Body of pancreas (tissue), 4 donors: ENCODE data around the gene PMM2.

Experiments used
- CTCF ChIP-seq, 7 experiments: fragments of 450-650 bp in 4 of 7; fragments of 200-600 bp in 3 of 7; sonication (generic) in 3 of 7; IDR thresholded peaks; one replicate each; pipeline ENCODE4 v1.5.1; 2016 to 2019; ENCODE audit warnings: antibody characterized with exemption in 7 of 7
- POLR2A ChIP-seq, 3 donors: fragments of 450-650 bp; IDR thresholded peaks; one replicate each; pipeline ENCODE4 v1.6.1; 2016; ENCODE audit warnings: antibody characterized with exemption in 3 of 3, mild to moderate bottlenecking in 2 of 3

GRCh38 chr16:8892101-8892575 is 94.5 kb downstream of the PMM2 start:
- TF ChIP-seq CTCF (IDR thresholded peaks at IDR 0.05) (no peak), POLR2A (IDR thresholded peaks at IDR 0.05) (no peak)
